K562 (cell line): ENCODE data around the gene AGPAT2. TPM values are rescaled to one million over a fixed set of nuclear protein-coding genes. Genes with fewer than 3 reads are reported as not detected.
A peak's percentile ranks its signal among the peaks of the same experiment; 100 is the strongest.

Experiments
- ARID2 ChIP-seq: fragments of 450-650 bp; IDR thresholded peaks from 2 replicates; pipeline ENCODE4 v1.6.1; 2017; ENCODE audit warnings: antibody characterized with exemption, mild to moderate bottlenecking
- ATF3 ChIP-seq, 2 experiments: fragments of 450-650 bp in 1 of 2; sonication (generic) in 1 of 2; formaldehyde crosslinking in 1 of 2; IDR thresholded peaks in 1 of 2; conservative IDR thresholded peaks in 1 of 2; 2 replicates each; pipeline versions ENCODE4 v1.6.1 to v1.8.1; 2016 to 2023; ENCODE audit warnings: mild to moderate bottlenecking in 2 of 2, moderate library complexity in 2 of 2, inconsistent platforms in 1 of 2, missing genetic modification reagents in 1 of 2
- BRD9 ChIP-seq: fragments of 450-650 bp; IDR thresholded peaks from 2 replicates; pipeline ENCODE4 v1.6.1; 2018; ENCODE audit warnings: low read depth; ENCODE audit not compliant: partially characterized antibody
- CBX1 ChIP-seq: sonication (generic); IDR thresholded peaks from 2 replicates; pipeline ENCODE4 v1.6.1; 2016; ENCODE audit warnings: antibody characterized with exemption, low read depth, mild to moderate bottlenecking
- CREB1 ChIP-seq, 2 experiments: sonication (generic) in 1 of 2; formaldehyde crosslinking in 1 of 2; IDR thresholded peaks; 2 replicates each; pipeline versions ENCODE4 v1.6.1 to v1.8.0; 2012 to 2022; ENCODE audit warnings: inconsistent platforms in 1 of 2, mild to moderate bottlenecking in 1 of 2, missing genetic modification reagents in 1 of 2, moderate library complexity in 1 of 2
- CTCFL ChIP-seq: IDR thresholded peaks from 2 replicates; pipeline ENCODE4 v1.6.1; 2011; ENCODE audit warnings: borderline replicate concordance, low read depth, mild to moderate bottlenecking, moderate library complexity, low read length; ENCODE audit not compliant: insufficient read depth, poor library complexity, severe bottlenecking
- FOXP1 ChIP-seq: sonication (generic); formaldehyde crosslinking; IDR thresholded peaks from 2 replicates; pipeline ENCODE4 v1.8.0; 2022; ENCODE audit warnings: mild to moderate bottlenecking, missing genetic modification reagents
- NR4A1 ChIP-seq, 2 experiments: fragments of 250-450 bp in 1 of 2; fragments of 450-650 bp in 1 of 2; sonication (Bioruptor Pico) in 1 of 2; IDR thresholded peaks; 2 replicates each; pipeline versions ENCODE4 v1.4.0 to v1.6.1; 2016 to 2020; ENCODE audit warnings: mild to moderate bottlenecking in 2 of 2, missing compliant biosample characterization in 1 of 2, missing genetic modification characterization in 1 of 2, moderate library complexity in 1 of 2
- RBBP5 ChIP-seq: fragments of 200-600 bp; sonication (generic); IDR thresholded peaks from 2 replicates; pipeline ENCODE4 v1.6.1; 2012; ENCODE audit warnings: borderline replicate concordance, mild to moderate bottlenecking, low read length, control low read depth, inconsistent platforms; ENCODE audit not compliant: insufficient read depth, poor library complexity, severe bottlenecking
- SAFB2 ChIP-seq: fragments of 200-400 bp; formaldehyde crosslinking; IDR thresholded peaks from 2 replicates; pipeline ENCODE4 v1.6.1; 2018; ENCODE audit warnings: borderline replicate concordance, low read length, low read depth, moderate library complexity; ENCODE audit not compliant: severe bottlenecking
- TFAM ChIP-seq: fragments of 250-450 bp; sonication (Bioruptor Pico); conservative IDR thresholded peaks from 2 replicates; pipeline ENCODE4 v1.5.0; 2021; ENCODE audit warnings: mild to moderate bottlenecking, moderate library complexity
- ZNF407 ChIP-seq: fragments of 450-650 bp; IDR thresholded peaks from 2 replicates; pipeline ENCODE4 v1.6.1; 2016; ENCODE audit warnings: low read depth
- ZNF511 ChIP-seq: sonication (generic); formaldehyde crosslinking; IDR thresholded peaks from 2 replicates; pipeline ENCODE4 v1.8.0; 2022; ENCODE audit warnings: mild to moderate bottlenecking, missing genetic modification reagents
- ZSCAN29 ChIP-seq: fragments of 450-650 bp; IDR thresholded peaks from 2 replicates; pipeline ENCODE4 v1.6.1; 2017
- polyA plus RNA-seq, 8 experiments: library from polyadenylated mRNA; depleted of rRNA in 4 of 8; stranded (reverse) in 5 of 8; unstranded in 3 of 8; fragments of >200 nt; fragmentation: Nextera tagmentation in 2 of 8; fragmentation: Illumina TruSeq in 1 of 8; extraction: Ambion mirVana in 2 of 8; extraction: Trizol in 1 of 8; gene quantifications; 2 replicates each; pipeline versions ENCODE4 v1.2.1 to v1.2.3, GENCODE V29; 2011 to 2014; ENCODE audit warnings: inconsistent platforms in 1 of 8, missing spikeins in 1 of 8
- total RNA-seq, 7 experiments: library from RNA; depleted of rRNA in 6 of 7; stranded (reverse); fragments of >200 nt in 6 of 7; fragmentation: Illumina TruSeq in 2 of 7; extraction: Trizol in 2 of 7; gene quantifications; 2 replicates each; pipeline versions ENCODE4 v1.2.1 to v1.2.3, GENCODE V29; 2011 to 2021; ENCODE audit warnings: low replicate concordance in 1 of 7

The AGPAT2 gene
- total and polyA plus RNA-seq, 9 of the 15 experiments (the other 6 are each of a cell fraction or from before 2014, with no cell fraction given) = 0.13 to 54.5 (median 23.9) TPM

GRCh38 chr9:136728548-136729123, 41.4 kb upstream of the AGPAT2 start (continued):
- TF ChIP-seq ATF3 (IDR thresholded peaks at IDR 0.05) = no peak
- no peak for TF ChIP-seq ATF3 (CRISPR knock-in tag; conservative IDR thresholded peaks at IDR 0.05)
- TF ChIP-seq FOXP1 = no peak
- TF ChIP-seq CREB1 (IDR thresholded peaks at IDR 0.05) = no peak
- no peak for TF ChIP-seq CREB1 (CRISPR knock-in tag; IDR thresholded peaks at IDR 0.05)
- no peak for TF ChIP-seq NR4A1 (CRISPR knock-in tag; IDR thresholded peaks at IDR 0.05)
- no peak for TF ChIP-seq NR4A1 (tag; IDR thresholded peaks at IDR 0.05)
- TF ChIP-seq BRD9 = no peak
- no peak for TF ChIP-seq SAFB2
- 0 out of 2 replicates have a peak, but pooled peaks have one; percentile 6 for TF ChIP-seq ZNF407
- TF ChIP-seq CTCFL = no peak
- TF ChIP-seq ARID2 = no peak
- TF ChIP-seq ZNF511 = no peak; the same call in 1 of the 2 replicates
- TF ChIP-seq TFAM (CRISPR knock-in tag) = no peak
- 0 out of 2 replicates have a peak, but pooled peaks have one; percentile 8 for TF ChIP-seq CBX1
- no peak for TF ChIP-seq ZSCAN29
- peak; percentile 32 for TF ChIP-seq RBBP5
